Testis (tissue), 3 donors: ENCODE data around the gene NYAP2. TPM values are rescaled to one million over a fixed set of nuclear protein-coding genes. Genes with fewer than 3 reads are reported as not detected.

ENCODE experiments used
- DNase-seq: peaks from one replicate; pipeline ENCODE4 v3.0.0-alpha.2; 2019
- H3K27ac ChIP-seq, 2 donors: fragments of 200-600 bp; sonication (generic); one replicate each; pipeline ENCODE4 v1.5.1; 2019
- H3K27me3 ChIP-seq: fragments of 200-600 bp; sonication (generic); one replicate; pipeline ENCODE4 v1.5.1; 2019
- H3K36me3 ChIP-seq: fragments of 200-600 bp; sonication (generic); one replicate; pipeline ENCODE4 v1.5.1; 2017; ENCODE audit warnings: low read depth; ENCODE audit errors: missing control alignments
- H3K4me1 ChIP-seq: fragments of 200-600 bp; sonication (generic); one replicate; pipeline ENCODE4 v1.5.1; 2019
- H3K4me3 ChIP-seq, 2 donors: fragments of 200-600 bp; sonication (generic); one replicate each; pipeline ENCODE4 v1.5.1; 2017 to 2019
- H3K9me3 ChIP-seq: fragments of 200-600 bp; sonication (generic); one replicate; pipeline ENCODE4 v1.5.1; 2017
- POLR2A ChIP-seq: fragments of 450-650 bp; IDR thresholded peaks from one replicate; pipeline ENCODE4 v1.6.1; 2017; ENCODE audit warnings: antibody characterized with exemption, mild to moderate bottlenecking, moderate library complexity
- WGBS, 2 donors: methylation state at CpG; one replicate each; pipeline ENCODE4 v1.1.5; 2018; 5-methylcytosine and 5-hydroxymethylcytosine counted together
- intact Hi-C: fragments of 100-400 bp; cut with DNase I; formaldehyde crosslinking; loops from one replicate; pipeline ENCODE4 v1.15.1; 2023; ENCODE audit warnings: low total_unique reads
- polyA plus RNA-seq: library from polyadenylated mRNA; stranded (reverse); fragments of 350-450 nt; fragmentation: Illumina TruSeq; extraction: RNeasy Lipid Tissue Mini Kit (QIAGEN cat#74804); gene quantifications from one replicate; pipeline ENCODE4 v1.2.3, GENCODE V29; 2014; ENCODE audit warnings: low read depth, low replicate concordance; ENCODE audit not compliant: insufficient read depth
- total RNA-seq, 2 donors: library from RNA; depleted of rRNA; stranded (reverse); fragments of >200 nt; gene quantifications; one replicate each; pipeline ENCODE4 v1.2.3, GENCODE V29; 2016
- TF ChIP-seq, protein P1 (sequence below), 3 experiments: fragments of 450-650 bp in 2 of 3; fragments of 200-600 bp in 1 of 3; sonication (generic) in 1 of 3; IDR thresholded peaks; one replicate each; pipeline ENCODE4 v1.5.1; 2016 to 2019; ENCODE audit warnings: antibody characterized with exemption in 3 of 3, mild to moderate bottlenecking in 2 of 3, moderate library complexity in 1 of 3

NYAP2 gene
- total and polyA plus RNA-seq, 3 donors from 2014 or later = 0.17 to 0.25 (median 0.24) TPM

- DNase-seq = no peak
- H3K27ac ChIP-seq = no peak overlapping the region
- TF ChIP-seq, protein P1, sequence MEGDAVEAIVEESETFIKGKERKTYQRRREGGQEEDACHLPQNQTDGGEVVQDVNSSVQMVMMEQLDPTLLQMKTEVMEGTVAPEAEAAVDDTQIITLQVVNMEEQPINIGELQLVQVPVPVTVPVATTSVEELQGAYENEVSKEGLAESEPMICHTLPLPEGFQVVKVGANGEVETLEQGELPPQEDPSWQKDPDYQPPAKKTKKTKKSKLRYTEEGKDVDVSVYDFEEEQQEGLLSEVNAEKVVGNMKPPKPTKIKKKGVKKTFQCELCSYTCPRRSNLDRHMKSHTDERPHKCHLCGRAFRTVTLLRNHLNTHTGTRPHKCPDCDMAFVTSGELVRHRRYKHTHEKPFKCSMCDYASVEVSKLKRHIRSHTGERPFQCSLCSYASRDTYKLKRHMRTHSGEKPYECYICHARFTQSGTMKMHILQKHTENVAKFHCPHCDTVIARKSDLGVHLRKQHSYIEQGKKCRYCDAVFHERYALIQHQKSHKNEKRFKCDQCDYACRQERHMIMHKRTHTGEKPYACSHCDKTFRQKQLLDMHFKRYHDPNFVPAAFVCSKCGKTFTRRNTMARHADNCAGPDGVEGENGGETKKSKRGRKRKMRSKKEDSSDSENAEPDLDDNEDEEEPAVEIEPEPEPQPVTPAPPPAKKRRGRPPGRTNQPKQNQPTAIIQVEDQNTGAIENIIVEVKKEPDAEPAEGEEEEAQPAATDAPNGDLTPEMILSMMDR (IDR thresholded peaks at IDR 0.05) = no peak
- no peak for TF ChIP-seq POLR2A
- intact Hi-C loops = no loop called here
- H3K4me3 ChIP-seq = no peak overlapping the region
- no peaks in the 10 kb centered on the region for H3K36me3 ChIP-seq
- H3K9me3 ChIP-seq = no peaks in the 10 kb centered on the region
- no peaks in the 10 kb centered on the region for H3K4me1 ChIP-seq
- H3K27me3 ChIP-seq = no peaks in the 10 kb centered on the region
- 86 to 93% methylated on average over 6 of the region's 6 CpGs for WGBS, 2 donors
Observed at GRCh38 chr2:225454412-225454811, 54.9 kb downstream of the NYAP2 start.

DNA sequence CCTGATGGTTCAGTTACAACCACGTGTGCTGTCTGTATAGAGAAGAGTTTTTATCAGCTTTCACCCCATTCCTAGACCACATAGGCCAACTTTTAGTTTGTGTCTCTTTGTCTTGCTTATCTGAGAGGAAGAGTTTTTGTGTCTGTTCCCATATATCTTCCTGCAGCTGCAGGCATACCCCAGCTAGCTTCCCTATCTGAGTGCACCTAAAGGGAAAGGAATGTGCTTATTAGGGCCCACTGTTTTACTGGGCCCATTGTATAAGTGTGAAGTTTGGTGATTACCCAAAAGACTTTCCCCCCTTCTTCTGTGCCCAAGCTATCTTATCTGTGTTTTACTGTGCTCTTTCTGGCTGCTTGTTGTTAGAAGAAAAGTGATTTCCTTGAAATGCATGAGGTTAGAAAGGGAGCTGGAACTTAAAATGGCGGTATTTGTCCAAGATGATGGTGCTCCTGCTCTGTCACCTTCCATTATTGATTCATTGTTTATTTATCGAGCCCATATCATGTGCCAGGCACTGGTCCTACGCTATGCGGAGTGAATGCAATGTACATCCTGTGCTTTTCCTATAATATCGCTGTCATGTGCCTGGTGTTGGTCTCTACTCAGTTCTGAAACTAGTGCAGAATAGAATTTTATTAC, 57.2 kb downstream of the NYAP2 start:
- H3K27ac ChIP-seq = no peak overlapping the region
- H3K4me3 ChIP-seq = no peak overlapping the region
- intact Hi-C loops = no loop called here
- DNase-seq = no peak
- WGBS, 2 donors = 75 to 79% methylated on average over 6 of the region's 6 CpGs
- H3K4me1 ChIP-seq = no peaks in the 10 kb centered on the region
- H3K36me3 ChIP-seq = no peaks in the 10 kb centered on the region
- TF ChIP-seq, protein P1 (IDR thresholded peaks at IDR 0.05) = no peak
- TF ChIP-seq POLR2A = no peak
- H3K9me3 ChIP-seq = no peaks in the 10 kb centered on the region
- H3K27me3 ChIP-seq = no peaks in the 10 kb centered on the region

DNA sequence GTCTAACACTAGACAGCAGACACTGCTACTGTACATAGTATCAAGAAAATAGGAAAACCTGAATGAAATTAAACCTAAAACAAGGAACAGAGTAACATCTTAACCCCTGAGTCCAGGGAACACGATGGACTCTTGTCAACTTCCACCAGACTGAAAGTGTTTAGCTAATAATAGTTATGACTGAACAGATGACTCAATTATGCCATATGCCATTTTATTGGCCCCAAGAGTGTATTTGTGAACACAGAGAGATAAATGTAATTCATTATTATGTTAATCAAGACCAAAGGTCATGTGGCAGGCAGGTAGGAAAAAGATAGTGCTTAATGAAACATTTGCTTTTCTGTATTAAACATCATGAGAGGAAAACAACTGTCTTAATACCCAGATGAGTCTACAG, 58.0 kb downstream of the NYAP2 start:
- no peaks in the 10 kb centered on the region for H3K36me3 ChIP-seq
- no peak overlapping the region for H3K4me3 ChIP-seq
- H3K27ac ChIP-seq = no peak overlapping the region
- WGBS, 2 donors = 22 to 28% methylated on average over 1 of the region's 1 CpG
- DNase-seq = no peak
- no peaks in the 10 kb centered on the region for H3K4me1 ChIP-seq
- no peaks in the 10 kb centered on the region for H3K27me3 ChIP-seq
- intact Hi-C loops = no loop called here
- no peaks in the 10 kb centered on the region for H3K9me3 ChIP-seq
- no peak for TF ChIP-seq POLR2A
- TF ChIP-seq, protein P1 (IDR thresholded peaks at IDR 0.05) = no peak

- Histone ChIP-seq H3K36me3 (no peaks in the 10 kb centered on the region), H3K4me3 (no peak overlapping the region), H3K9me3 (no peaks in the 10 kb centered on the region), H3K27me3 (no peaks in the 10 kb centered on the region), H3K4me1 (no peaks in the 10 kb centered on the region), H3K27ac (no peak overlapping the region)
- intact Hi-C loops = no loop called here
- 55 to 59% methylated on average over 2 of the region's 2 CpGs for WGBS, 2 donors
- TF ChIP-seq POLR2A = no peak
- TF ChIP-seq, protein P1 (IDR thresholded peaks at IDR 0.05) = no peak
- no peak for DNase-seq
Observed at GRCh38 chr2:225458431-225459117, 59.1 kb downstream of the NYAP2 start.
